Mucosa of gallbladder (tissue), 1 donor: ENCODE data around the gene SNX30. TPM values are rescaled to one million over a fixed set of nuclear protein-coding genes. Genes with fewer than 3 reads are reported as not detected.

Experiments
- DNase-seq: peaks from one replicate; pipeline ENCODE4 v3.0.0-alpha.2; 2020; ENCODE audit warnings: low spot score
- total RNA-seq: library from RNA; stranded (reverse); gene quantifications from one replicate; pipeline ENCODE4 v1.2.1, GENCODE V29; 2021
- donor health status: DM: no; HTN: no; CAD: no.

The SNX30 gene
- total RNA-seq, 1 donor from 2014 or later, result 8.9 TPM

DNA sequence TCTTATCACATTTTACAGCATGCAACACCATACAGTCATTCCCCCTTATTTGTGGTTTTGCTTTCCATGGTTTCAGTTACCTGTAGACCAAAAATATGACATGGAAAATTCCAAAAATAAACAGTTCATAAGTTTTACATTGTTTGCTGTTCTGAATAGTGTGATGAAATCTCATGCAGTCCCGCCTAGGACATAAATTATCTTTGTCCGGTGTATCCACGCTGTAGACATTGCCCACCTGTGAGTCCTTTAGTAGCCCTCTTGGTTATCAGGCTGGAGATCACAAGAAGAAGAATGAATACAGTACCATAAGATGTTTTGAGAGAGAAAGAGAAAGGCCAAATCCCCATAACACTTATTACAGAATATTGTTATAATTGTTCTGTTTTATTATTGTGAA is 72.1 kb downstream of the SNX30 start:
- DNase-seq, result no peak

DNA sequence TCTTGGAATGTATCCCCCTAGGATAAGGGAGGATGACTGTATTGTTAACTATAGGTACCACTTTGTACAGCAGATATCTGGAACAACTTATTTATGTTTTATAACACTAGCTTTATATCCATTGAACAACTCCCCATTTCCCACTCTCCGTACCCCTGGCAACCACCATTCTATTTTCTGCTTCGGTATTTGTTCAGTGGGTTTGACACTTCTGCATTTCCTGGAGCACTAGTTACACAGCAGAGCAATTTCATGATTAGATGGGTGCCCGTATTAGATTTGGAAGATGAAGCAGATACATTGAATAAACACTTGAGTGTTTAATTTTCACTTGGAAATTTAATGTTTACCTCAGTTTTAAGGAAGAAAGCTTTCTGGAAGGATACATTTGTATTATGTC is 72.7 kb downstream of the SNX30 start:
- DNase-seq, result no peak

DNA sequence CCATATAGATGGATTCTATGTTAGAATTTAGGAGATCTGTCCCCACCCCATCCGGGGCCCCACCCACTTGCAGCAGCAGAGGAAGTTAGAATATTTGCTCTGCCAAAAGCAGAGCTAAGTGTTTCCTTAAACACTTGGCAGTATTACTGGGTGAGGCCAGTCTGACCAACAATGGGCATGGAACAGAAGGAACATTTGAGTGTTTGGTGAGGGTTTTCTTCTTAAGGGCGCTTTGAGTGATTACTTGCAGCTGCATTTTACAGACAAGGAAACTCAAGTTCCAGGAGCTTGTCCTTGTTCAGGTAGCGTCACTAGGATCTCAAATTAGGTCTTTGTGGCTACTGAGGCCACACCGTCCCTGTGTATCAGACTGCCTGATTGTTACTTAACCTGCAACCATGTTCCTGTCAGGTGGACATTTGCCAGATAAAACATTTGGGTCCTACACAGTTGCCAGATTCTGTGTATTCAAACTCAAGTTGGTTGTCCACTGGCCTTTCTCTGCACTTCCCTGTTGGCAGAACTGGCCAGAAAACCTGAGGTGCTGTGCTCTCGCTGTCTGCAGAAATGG is 80.8 kb downstream of the SNX30 start:
- DNase-seq, result peak; percentile 28

DNA sequence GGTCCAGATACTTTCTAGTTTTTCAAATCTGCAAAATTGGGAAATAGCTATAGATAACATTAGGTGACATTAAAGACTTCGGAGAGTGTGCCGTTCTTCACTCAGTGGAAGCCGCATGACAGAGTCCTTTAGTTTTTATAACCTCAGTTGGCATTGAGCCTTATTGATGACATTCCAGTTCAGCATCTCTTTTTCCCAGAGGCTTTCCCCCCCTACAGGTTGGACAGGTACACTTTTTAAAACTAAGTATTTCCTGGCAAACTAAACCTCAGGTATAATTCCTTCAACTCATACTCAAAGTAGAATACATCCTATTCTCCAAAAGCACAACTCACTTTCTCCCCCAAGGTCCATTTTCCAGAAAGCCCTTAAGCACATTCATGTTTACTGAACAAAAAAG is 81.4 kb downstream of the SNX30 start:
- no peak for DNase-seq

DNA sequence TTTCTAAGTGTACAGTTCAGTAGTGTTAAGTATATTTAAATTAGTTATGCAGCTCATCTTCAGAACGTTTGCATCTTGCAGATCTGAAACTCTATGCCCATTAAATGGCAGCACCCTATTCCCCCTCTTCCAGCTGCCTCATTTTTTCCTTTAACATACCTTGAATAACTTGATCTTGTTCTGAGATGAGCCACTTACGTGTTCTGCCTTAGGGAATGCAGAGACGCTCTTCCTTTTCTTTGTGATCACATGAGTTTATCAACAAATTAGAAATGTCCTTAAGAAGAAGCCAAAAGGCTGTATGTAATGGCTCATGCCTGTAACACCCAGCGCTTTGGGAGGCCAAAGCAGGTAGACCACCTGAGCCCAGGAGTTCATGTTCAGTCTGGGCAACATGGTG is 82.5 kb downstream of the SNX30 start:
- DNase-seq, result no peak

DNA sequence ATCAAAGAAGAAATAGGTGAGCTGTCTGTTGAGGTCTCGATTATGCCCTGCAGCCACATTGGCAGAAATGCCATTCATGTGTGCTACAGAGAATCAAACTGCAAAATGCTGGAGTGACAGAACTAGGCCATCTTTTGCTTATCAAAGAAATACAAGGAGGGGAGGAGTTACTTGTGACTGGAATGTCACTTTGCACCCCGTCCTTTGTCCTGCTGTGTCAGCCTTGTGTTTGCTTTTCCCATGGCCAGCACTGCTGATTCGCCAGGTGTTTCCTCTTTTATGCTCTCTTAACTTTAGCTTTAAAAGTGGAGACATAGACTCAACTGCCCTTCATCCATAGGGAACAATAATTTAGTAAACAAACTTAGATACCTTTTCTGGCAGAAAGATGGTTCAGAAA is 85.8 kb downstream of the SNX30 start:
- peak; percentile 59 for DNase-seq

DNA sequence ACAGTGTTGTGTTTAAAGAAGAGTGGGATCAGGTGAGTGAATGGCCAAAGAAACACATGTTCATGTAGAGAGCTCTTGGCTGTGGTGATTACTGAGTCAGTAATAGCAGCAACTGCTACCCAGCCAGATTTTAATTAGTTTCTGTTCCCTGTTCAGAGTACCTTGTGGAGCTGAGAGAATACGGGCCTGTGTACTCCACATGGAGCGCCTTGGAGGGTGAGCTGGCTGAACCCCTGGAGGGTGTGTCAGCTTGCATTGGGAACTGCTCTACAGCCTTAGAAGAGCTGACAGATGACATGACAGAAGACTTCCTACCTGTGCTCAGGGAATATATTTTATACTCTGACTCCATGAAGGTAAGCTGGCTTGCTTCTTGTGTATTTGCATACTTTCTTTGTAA is 87.8 kb downstream of the SNX30 start:
- no peak for DNase-seq

DNA sequence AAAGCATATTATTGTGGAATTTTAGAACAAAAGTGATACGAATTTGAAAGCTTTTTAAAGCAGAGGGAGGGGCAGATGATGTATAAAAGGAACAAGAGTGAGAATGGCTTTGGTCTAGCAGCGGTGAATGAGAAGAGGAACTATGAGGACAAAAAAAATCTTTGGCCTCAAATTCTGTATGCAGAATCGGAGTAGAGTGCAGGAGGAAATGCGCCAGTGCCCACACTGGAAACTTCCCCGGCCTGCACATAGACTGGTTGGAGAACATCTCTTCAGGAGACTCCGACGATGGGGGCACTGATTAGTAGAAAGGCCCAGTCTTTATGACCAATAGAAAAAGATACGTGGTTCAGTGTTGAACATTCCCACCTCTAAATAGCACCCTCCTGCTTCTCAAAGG is 88.8 kb downstream of the SNX30 start:
- no peak for DNase-seq

DNA sequence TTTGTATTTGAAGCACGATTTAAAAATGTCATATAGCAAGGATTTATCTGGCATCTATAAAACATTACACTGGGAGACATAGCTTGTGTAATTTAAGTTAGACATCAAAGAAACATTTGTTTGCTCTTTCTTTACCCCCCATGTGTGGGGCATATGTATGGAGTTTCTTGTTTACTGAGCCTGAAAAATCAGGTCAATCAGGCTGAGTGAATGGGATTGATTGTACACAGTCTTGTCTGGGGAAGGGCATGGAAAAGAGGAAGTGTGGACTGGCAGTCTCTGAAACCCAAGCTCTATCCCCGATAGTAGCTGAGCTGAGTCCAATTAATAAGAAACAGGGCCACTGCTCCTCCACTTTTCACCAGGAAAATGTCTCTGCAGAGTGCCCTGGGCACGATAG is 90.7 kb downstream of the SNX30 start:
- DNase-seq, result no peak

DNA sequence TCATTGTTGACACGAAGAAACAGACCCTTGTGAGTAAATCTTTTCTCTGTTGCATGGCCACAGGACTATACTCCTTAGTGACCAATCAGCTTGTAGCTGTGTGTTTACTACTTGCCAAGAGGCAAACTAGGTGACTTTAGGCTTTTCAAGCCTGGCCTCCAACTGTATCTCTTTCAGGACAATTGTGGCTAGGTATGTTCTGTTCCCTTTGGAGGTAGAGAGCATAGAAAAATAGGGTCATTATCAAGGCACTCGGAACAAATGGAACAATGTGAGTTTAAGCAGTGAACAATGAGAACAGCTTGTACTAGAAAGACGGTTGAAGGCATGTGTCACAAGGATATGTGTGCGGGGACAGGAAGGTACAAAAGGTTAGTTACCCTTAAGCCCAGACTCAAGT is 92.0 kb downstream of the SNX30 start:
- DNase-seq, result no peak

DNA sequence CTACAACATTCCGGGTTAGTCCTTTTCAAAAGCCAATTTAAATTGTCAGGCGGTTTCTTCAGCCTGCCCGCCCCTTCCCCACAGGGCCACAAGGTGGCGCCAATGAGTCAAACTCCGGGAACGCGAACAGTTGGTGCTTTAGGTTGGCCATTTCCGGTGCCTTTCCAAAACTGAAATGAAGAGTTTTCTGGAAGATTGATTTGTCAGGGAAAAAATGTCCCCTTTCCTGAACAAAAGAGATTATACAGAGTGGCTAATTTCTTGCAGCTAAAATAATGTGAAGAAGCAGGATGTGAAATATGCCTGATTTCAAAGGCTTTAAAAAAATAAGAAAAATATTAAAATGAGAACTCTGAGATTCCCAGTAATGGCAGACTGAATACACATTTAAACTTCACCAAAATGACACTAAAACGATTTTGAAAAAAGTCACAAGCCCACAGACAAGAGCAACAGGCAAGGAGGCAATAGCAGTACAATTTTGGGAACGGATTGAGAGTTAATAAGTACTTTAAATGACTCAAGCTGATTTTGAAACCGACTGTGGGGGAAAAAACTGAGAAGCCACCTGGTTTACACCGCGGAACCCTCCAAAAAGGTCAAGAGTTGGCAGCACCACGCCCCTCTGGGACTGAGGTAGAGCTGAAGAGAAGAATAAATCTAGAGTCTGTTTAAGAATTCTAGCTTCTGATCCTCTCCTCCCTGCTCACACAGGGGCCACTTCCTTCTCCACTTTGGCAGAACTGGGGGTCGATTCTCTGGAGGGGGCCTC is 94.4 kb downstream of the SNX30 start:
- DNase-seq, result peak; percentile 82

DNA sequence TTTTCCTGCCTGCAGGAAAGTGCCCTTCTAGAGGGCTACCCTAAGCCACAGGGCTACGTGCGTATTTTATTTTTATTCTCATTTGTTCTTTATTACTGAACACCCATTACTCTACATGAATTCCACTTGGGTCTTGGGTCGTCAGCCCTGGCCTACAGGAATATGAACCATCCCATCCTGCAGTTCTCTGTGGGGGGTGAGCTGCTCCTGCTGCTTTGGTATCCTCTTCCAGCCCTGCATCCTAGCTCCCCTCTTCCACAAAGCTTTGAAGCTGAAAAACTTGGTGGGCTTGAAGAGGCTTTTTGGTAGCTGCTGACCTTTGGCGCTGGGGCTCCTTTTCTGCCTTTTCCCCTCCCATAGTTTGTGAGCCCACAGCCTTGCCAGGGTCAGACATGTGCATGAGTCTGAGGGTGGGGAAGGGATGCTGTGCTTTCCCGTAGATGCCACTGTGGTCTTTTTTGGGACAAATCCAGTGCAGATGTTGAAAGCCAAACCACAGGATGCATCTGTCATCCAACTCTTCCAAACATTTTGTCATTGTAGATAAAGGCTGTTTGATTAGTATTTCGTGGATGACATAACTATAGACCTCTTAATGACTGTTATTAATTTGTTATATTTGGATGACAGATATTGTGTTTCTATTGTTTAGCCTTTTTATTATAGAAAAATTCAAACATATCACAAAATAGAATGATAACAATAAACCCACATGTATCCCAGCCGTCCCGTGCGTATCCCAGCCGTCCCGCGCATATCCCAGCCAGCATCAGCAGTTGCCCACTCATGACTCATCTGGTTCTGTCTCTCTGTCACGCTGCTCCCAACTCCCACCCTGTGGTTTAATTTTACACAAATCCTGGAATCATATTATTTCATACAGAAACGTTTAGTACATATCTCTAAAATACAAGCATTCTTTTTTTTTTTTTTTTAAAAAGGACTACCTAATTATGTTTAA is 96.2 kb downstream of the SNX30 start:
- no peak for DNase-seq

DNA sequence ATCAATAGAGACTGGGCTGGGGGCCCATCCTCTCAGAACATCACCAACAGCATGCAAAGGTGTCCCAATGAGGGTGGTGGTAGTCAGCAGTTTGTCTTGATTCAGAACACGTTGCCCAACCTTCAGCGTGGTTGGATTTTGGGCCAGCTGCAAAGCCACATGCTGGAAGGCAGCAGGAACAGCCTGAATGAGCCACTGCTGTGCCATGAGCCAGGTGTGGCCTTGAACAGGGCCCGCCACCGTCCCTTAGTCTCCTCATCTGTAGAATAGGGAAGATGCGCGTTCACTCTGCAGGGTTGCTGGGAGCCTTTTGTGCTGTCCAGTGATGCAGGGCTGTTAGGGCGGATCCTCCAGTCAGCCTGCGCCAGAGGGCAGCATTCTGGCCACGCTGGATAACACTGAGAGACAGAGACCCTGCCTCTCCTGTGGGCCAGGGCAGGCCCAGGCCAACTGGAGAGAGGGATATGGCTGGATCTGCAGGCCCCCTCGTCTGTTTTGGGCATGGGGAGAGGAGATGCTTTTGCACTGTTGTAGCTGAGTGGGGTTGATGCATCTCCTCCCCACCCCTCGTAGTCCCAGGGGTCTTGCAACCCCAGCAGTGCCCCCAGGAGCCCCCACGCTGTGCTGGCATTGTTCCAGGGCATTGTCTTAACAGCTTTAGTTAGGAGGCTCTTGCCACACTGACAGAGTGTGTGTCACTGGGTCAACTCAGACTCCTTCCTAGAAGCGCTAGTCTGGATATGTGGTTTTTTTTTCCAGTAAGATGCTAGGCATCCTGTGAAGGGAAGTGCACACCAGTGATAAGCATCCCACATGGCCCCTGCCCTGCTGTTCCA is 98.0 kb downstream of the SNX30 start:
- no peak for DNase-seq

DNA sequence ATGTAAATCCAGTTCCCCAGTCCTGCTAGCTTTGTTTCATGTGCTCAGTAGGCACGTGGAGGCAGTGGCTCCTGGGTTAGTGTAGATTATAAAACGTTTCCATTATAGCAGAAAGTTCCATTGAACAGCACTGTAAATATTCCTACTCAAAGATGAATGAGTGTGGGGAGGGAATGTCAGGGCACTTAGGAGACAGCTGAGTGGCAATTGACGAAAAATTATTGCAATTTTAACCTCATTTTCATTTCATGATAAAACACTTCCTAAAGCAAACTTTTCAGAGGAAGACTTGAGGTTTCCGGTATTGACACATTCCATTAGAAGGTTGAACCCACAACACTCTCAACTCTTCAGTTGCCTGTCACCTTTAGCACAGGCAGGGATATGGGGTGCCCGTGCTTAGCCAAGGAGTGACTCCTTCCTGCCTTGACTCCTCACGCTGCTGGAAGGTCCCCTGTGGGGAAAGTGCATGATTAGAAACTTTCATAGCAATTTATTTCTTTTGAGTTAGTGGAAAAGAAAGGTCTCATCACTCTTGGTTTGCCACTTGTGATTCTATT is 98.9 kb downstream of the SNX30 start:
- DNase-seq, result no peak

DNA sequence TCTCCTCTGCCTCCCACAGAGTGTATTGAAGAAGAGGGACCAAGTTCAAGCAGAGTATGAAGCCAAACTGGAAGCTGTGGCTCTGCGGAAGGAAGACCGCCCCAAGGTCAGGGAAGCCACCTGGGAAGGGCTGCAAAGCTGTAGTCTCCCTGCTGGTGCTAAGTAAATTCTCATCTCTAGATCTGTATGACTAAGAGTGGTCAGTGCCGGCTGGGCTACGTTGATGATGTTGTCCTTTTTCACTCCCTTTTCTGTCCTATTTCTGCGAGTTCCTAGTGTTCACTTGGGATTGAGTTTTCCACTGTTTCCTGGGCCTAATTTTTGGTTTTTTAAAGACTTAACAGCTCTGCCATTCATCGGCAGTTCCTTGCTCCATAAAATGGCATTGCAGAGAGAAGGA is 100.3 kb downstream of the SNX30 start:
- no peak for DNase-seq

DNA sequence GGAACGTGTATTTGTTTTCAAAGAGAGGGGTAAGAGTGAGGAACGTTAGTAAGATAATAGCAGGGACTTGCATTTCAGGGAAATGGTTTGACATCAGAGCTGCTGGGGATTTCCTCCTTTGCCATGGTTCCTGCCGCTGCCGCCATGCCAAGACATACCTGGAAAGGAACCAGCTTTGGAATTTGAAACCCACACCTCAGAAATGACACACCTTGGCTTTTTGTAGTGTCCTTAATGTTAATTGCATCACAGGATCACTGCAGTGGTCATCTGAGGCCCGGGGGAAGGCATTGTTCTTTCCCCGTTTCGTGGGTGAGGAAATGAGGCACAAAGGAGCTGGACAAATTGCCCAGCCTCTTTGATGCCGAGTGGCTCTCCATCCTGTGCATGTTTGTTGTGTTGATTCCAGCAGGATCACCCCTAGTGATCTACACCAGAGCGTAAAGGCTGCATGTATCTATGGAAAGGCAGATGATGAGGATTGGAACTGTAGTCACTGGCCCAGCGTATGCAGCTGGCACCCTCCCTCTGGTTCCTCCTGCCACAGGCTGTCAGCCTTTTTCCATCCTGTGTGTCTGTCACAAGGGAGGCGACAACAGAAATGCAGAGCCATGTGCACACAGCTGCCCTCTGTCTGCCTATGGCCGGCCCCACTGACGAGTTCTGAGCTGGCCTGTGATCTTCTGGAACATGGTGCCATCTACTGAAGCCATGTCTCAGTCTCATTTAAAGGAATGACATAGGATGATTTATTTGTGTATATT is 102.4 kb downstream of the SNX30 start:
- DNase-seq, result no peak

DNA sequence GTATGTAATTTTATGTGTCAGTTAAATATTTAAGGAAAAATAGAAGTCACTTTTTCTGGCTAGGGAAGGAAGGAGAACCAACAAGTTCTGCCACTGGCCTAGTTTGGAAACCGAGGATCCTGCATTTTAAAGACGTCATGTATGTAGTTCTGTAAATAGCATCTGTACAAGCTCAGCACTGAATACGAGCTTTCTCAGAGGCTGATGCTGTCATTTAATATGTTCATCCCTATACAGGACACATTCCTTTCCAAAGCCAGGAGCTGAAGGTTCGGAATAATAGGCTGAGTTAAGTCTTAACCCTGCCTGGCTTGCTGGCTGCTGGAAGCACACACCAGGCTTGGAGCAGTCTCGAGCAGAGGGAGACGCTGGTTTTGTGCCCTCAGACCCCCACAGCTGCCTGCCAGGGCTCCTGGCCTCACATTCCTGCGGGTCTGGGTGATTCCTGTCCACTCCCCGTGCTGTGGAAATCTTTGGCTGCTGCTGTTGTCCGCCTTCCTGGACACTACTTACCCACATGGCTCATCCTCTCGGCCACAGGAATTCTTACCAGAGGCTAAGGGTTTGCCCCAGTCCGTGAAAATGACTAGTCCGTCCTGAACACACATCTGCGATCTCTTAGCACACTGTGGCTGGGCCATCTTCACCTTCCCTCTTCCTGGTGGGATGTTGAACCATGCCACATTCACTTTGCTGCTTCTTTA is 103.5 kb downstream of the SNX30 start:
- DNase-seq, result no peak

DNA sequence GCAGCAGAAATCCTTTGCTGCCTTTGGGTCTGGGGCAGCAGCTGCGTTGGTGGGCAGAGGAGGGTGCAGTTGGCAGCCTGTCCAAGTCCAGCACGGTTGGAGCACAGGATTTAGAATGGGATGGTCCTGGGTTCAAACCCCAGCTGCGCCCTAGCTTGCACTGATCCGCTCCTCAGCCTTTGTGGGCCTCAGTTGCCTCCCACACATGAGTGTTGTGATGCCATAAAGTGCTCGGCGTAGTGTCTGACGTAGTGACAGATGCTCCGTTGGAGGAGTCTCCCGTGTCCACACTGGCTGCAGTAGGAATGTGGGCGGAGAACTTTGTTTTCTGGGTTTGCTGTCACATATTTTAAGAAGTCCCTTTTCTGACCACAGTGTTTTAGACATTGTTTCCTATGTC is 104.1 kb downstream of the SNX30 start:
- no peak for DNase-seq

DNA sequence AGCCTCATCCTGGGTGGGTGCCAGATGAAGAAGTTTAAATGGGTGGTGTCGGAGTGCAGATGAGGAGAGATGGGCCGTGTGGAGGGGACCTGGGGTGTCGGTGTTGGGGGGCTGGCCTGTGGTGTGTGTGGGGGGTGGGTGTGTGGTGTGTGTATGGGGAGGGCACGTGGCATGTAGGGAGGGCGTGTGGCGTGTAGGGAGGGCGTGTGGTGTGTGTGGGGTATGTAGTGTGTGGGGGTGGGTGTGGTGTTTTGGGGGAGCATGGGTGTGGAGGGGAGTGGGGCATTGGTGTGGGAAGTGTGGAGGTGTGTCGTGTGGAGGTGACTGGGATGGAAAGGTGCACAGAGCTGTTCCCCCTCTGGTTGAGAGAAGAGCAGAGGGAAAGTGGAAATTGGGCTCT is 105.6 kb downstream of the SNX30 start:
- no peak for DNase-seq

DNA sequence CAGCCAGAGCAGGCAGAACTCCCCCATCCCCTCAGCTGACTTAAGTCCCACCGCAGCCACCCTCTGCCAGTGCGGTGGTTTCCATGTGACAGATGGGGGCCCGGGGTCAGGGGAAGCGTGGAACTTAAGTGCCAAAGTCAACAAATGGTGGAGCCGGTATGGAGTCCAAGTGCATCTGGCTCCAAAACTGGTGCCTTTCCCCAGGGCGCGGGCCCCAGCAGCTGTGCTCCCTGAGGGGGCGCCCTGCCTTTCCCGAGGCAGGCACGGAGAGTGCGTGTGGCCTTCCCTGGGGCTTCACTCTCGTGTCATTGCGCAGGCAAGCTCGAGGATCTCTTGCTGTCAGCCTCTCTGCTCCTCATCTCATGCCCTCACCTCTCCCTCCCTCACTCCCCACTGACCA is 106.3 kb downstream of the SNX30 start:
- DNase-seq, result no peak
